ENCODE measurements around the gene INO80D.

Gene INO80D

DNA sequence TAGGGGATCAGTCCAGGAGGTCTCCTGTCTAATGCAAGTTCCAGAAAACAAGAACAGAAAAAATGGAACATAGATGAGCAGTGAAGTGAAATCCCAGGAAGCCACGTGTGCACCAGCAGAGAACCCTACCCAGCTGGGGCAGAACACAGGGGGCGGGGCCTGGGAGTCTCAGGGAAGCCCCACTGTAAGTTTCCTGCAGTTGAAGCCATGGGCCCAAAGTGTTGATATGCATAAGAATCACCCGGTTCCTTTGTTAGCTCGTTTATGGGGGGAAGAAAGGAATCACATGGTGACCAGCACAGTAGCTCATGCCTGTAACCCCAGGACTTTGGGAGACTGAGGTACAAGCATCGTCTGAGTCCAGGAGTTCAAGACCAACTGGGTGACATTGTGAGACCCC lies 131.3 kb downstream of the INO80D start:
- DNase-seq (ENCODE audit: extremely low read depth, low read depth) = no peak
- TF ChIP-seq CTCF (IDR thresholded peaks at IDR 0.05; ENCODE audit: low read depth, low read length) = no peak

- TF ChIP-seq CTCF (IDR thresholded peaks at IDR 0.05; ENCODE audit: low read depth, low read length) = no peak
- DNase-seq (ENCODE audit: extremely low read depth, low read depth) = no peak
Measured at GRCh38 chr2:205952282-205952681, 133.7 kb downstream of the INO80D start.

- TF ChIP-seq CTCF (IDR thresholded peaks at IDR 0.05; ENCODE audit: low read depth, low read length) = no peak
- DNase-seq (ENCODE audit: extremely low read depth, low read depth) = no peak
Measured at GRCh38 chr2:205948883-205949282, 137.1 kb downstream of the INO80D start.

DNA sequence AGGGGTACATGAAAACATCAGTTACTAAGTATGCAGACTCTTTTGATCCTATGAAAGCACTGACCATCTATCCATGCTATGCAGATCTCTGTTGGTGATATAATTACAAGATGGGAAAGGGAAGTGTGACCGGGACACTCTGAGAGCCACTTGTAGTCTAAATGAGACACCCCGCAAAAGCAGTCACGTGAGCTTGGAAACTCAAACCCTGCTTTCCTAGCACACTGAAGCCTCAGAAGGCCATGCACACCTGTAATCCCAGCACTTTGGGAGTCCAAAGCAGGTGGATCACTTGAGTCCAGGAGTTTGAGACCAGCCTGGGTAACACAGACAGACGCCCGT lies 137.5 kb downstream of the INO80D start:
- no peak for TF ChIP-seq CTCF (IDR thresholded peaks at IDR 0.05; ENCODE audit: low read depth, low read length)
- no peak for DNase-seq (ENCODE audit: extremely low read depth, low read depth)

- peak; percentile 95 for TF ChIP-seq CTCF (IDR thresholded peaks at IDR 0.05; ENCODE audit: low read depth, low read length)
- peak; percentile 35 for DNase-seq (ENCODE audit: extremely low read depth, low read depth)
Measured at GRCh38 chr2:205947621-205948495, 138.1 kb downstream of the INO80D start.

DNA sequence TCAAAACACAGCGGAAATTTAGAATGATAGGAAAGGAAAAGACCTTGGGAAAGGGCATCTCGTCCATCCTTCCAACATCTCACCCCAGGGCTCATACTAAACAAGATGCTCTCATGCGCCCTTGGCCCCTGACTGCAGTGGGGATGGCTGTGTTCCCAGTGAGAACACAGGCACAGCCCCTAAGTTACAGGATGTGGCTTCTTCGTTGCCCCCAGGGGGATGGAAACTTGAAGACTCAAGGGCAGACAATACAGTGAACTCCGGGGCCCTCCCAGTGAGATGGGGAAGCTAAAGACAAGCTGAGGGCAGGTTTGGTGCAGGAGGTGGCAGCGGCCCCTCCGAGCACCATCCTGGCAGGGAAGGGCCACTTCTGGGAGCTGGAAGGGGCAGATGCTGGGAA lies 139.7 kb downstream of the INO80D start:
- no peak for TF ChIP-seq CTCF (IDR thresholded peaks at IDR 0.05; ENCODE audit: low read depth, low read length)
- no peak for DNase-seq (ENCODE audit: extremely low read depth, low read depth)

Measured in AG09319 (cell line).